ENCODE results near the gene GALNT7.
"Not testable (repeated sequence)": the region's sequence is repeated elsewhere in the genome, so short reads cannot be mapped to it uniquely, and the experiment has no call there.

The GALNT7 gene

DNA sequence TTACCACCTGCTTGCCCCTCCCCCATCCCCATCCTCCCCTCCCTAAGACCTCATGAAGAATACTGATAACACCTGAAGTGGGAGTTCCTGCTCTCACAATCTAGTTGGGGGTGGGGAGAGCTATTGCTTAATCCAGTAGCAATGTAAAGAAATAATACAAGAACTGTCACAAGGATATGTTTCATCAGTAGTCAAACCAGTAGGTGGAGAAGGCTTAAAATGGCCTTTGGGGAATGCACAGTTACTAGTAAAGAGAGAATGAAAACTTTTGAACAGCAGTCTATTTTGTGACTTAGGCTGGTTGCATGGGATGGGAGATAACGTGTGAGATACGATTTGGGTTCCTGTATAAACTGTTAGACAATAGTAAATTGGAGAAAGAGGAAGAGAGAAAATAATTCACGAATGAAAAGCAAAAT lies 6.0 kb downstream of the GALNT7 start:
- Mint-ChIP-seq H3K27ac (no peak overlapping the region), H3K36me3 (peaks cover 0 to 3% of the 10 kb centered on the region in 2 donors), H3K9me3 (no peaks in the 10 kb centered on the region), H3K27me3 (no peaks in the 10 kb centered on the region), H3K4me3 (no peak overlapping the region), H3K4me1 (peaks cover 47 to 75% of the 10 kb centered on the region in 2 donors)
- ATAC-seq (replicated peaks), result no peak
- no peak for DNase-seq

DNA sequence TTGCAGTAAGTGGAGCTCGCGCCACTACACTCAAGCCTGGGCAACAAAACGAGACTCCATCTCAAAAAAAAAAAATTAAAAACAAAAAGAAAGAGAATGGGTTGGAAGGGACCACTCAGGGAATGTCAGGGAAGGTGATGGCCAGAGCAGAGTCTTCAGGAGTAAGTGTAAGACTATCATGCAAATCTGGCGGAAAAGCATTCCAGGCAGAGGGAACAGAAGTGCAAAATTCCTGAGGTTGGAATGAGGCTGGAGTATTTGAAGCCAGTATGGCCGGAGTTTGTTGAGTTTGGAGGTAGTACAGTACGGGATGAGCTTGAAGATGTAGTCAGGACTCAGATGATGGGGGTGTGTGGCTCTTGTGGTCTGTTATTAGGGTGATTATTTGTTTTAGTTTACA lies 7.4 kb downstream of the GALNT7 start:
- DNase-seq (no peak), ATAC-seq (replicated peaks) (no peak)
- H3K4me3 Mint-ChIP-seq, result no peak overlapping the region
- H3K9me3 Mint-ChIP-seq, result no peaks in the 10 kb centered on the region
- H3K27ac Mint-ChIP-seq, result no peak overlapping the region
- peaks cover 0 to 3% of the 10 kb centered on the region in 2 donors for H3K36me3 Mint-ChIP-seq
- peaks cover 41 to 73% of the 10 kb centered on the region in 2 donors for H3K4me1 Mint-ChIP-seq
- no peaks in the 10 kb centered on the region for H3K27me3 Mint-ChIP-seq

DNA sequence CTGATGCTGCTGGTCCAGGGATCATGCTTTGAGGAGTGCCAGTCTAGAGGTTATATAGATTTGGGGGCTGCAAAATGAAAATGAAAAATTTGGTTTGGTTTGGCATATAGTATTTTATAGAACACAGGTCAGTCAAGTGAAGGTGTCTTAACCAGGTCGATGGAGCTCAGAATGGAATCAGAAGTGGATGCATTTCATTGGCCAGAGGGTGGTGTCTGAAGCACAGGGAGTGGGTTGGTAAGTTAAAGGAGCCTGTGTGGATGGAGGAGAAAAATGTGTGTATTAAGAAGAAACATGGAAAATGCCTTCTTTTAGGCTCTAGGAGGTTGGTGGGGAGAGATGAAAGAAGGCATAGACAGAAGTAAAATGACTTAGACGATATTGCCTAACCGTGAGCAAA lies 8.6 kb downstream of the GALNT7 start:
- peak overlapping the region; percentile 27 for H3K27ac Mint-ChIP-seq
- H3K27me3 Mint-ChIP-seq, result no peaks in the 10 kb centered on the region
- H3K9me3 Mint-ChIP-seq, result no peaks in the 10 kb centered on the region
- no peak for ATAC-seq (replicated peaks)
- peaks cover 0 to 3% of the 10 kb centered on the region in 2 donors for H3K36me3 Mint-ChIP-seq
- DNase-seq, result no peak
- no peak overlapping the region for H3K4me3 Mint-ChIP-seq
- H3K4me1 Mint-ChIP-seq, result peaks cover 34 to 61% of the 10 kb centered on the region in 2 donors

DNA sequence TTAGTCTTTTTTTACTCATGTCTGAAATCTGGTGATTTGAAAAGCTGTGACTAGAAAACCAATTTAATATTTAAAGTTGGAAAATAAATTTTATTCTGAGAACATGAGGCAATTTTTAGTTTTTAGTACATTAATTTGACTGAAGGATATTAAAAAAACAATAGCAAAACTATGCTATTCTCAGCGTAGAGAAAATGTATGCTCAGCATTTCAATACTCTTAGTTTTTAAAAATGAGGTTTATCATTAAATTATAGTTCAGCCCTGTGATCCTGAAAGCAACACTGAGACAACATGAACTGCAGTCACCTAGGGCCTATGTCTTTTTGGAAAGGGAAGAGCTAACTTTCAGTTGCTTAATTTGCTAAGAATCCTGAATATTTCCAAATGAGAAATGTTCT lies 9.5 kb downstream of the GALNT7 start:
- H3K4me3 Mint-ChIP-seq, result no peak overlapping the region
- H3K27me3 Mint-ChIP-seq, result no peaks in the 10 kb centered on the region
- ATAC-seq (replicated peaks) (no peak), DNase-seq (no peak)
- H3K27ac Mint-ChIP-seq, result no peak overlapping the region
- peaks cover 32 to 53% of the 10 kb centered on the region in 2 donors for H3K4me1 Mint-ChIP-seq
- peaks cover 0 to 3% of the 10 kb centered on the region in 2 donors for H3K36me3 Mint-ChIP-seq
- H3K9me3 Mint-ChIP-seq, result no peaks in the 10 kb centered on the region

DNA sequence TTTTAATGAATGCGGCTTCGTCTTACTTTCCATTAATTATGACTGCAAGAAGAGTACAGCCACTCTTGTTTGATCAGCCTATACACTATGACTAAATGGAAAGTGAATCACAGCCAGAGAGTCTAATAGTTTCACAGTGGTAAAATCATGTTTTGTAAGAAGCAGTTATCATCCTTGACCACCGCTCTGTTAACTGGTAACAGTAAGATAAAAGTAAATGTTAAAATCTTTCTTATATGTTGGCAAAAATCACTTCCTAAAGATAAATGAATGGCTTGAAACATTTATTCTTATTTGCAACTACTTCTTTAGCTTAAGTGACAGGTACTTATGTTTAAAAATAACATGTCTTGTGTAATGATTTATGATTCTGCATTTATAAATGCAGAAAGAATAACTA lies 13.2 kb downstream of the GALNT7 start:
- H3K9me3 Mint-ChIP-seq, result no peaks in the 10 kb centered on the region
- H3K4me3 Mint-ChIP-seq, result no peak overlapping the region
- ATAC-seq (replicated peaks), result peak in 1 of 2 donors; percentile 64
- peaks cover 2 to 6% of the 10 kb centered on the region in 2 donors for H3K36me3 Mint-ChIP-seq
- no peak overlapping the region for H3K27ac Mint-ChIP-seq
- peaks cover 25 to 42% of the 10 kb centered on the region in 2 donors for H3K4me1 Mint-ChIP-seq
- no peaks in the 10 kb centered on the region for H3K27me3 Mint-ChIP-seq
- no peak for DNase-seq

DNA sequence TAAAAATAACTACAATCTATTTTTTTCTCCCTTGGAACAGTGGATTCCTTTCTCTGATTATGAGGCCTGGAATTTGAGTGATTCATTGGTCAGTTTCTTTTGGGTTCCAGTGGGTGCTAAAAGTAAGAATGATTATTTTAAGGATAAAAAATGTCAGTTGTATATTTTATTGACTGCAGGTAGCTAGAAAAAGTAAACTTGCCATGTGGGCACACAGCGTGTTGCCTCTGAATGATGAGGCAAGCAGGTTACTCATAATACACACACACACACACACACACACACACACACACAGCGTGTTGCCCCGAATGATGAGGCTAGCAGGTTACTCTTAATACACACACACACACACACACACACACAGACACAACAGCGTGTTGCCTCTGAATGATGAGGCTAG lies 13.8 kb downstream of the GALNT7 start:
- Mint-ChIP-seq H3K36me3 (peaks cover 2 to 6% of the 10 kb centered on the region in 2 donors), H3K9me3 (no peaks in the 10 kb centered on the region), H3K4me3 (no peak overlapping the region), H3K27ac (no peak overlapping the region), H3K4me1 (peaks cover 20 to 36% of the 10 kb centered on the region in 2 donors), H3K27me3 (no peaks in the 10 kb centered on the region)
- no peak for DNase-seq
- no peak for ATAC-seq (replicated peaks)

DNA sequence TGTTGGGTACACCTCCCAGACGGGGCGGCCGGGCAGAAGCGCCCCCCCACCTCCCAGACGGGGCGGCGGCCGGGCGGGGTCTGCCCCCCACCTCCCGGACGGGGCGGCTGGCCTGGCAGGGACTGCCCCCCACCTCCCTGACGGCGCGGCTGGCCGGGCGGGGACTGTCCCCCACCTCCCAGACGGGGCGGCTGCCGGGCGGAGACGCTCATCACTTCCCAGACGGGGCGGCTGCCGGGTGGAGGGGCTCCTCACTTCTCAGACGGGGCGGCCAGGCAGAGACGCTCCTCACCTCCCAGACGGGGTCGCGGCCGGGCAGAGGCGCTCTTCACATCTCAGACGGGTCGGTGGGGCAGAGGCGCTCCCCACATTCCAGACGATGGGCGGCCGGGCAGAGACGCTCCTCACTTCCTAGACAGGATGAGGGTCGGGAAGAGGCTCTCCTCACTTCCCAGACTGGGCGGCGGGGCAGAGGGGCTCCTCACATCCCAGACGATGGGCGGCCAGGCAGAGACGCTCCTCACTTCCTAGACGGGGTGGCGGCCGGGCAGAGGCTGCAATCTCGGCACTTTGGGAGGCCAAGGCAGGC lies 15.1 kb downstream of the GALNT7 start:
- not testable (repeated sequence) for H3K27ac Mint-ChIP-seq; H3K27me3 Mint-ChIP-seq; ATAC-seq (replicated peaks); H3K9me3 Mint-ChIP-seq; H3K4me3 Mint-ChIP-seq; H3K36me3 Mint-ChIP-seq; DNase-seq
- H3K4me1 Mint-ChIP-seq, result peaks cover 19 to 43% of the 10 kb centered on the region in 2 donors

DNA sequence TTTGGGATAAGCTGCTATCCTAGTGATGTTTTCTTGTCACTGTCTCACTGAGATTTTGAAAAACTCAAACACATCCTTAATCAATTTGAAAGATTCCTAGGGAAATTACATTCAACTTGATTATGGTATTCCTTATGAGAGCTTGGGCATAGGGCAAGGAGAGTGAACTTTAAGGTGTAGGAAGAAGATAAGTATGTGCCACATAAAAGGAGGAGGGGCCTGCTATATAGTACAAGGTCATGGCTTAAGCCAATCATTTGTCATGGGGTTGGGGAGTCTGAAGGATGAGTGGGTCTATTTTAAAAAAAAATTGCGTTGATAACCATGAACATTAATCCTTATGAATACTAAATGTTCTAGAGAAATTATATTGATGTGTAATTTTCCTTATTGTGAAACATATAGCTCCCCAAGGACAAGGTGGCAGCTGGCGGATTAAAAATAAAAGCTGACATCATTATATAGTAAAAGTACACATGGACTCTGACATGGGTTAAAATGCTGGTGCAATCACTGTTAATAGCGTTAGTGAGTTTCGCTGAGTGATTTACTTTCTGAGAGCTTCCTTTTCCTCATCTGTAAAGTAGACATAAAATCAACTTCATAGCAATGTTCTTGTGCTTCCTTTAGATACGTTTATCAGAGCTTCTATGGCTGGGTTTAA lies 17.4 kb downstream of the GALNT7 start:
- Mint-ChIP-seq H3K27me3 (no peaks in the 10 kb centered on the region), H3K36me3 (peaks cover 6 to 11% of the 10 kb centered on the region in 2 donors), H3K27ac (no peak overlapping the region), H3K4me3 (peak overlapping the region in 1 of 2 donors; percentile 15), H3K4me1 (peaks cover 29 to 46% of the 10 kb centered on the region in 2 donors), H3K9me3 (peaks cover 0 to 3% of the 10 kb centered on the region in 2 donors)
- ATAC-seq (replicated peaks) (peak; percentile 46 to 65), DNase-seq (no peak)

DNA sequence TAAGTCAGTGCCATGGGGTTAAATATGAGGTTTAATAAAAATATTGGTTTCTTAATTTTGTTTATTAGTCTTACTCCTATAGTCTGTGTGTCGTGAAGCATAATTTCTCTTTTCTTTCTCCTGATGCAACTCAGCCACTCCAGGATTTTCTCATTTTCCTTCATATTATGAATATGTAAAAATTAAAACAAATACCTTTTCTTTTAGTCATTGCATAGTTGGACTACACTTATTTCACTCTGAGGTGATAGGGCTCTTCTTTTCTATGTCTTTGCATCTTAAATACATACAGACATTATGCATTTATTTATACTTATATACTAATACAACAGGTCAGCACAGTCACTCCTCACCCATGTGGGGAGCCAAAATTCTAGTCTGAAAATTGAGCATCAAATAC lies 19.1 kb downstream of the GALNT7 start:
- H3K36me3 Mint-ChIP-seq, result peaks cover 6 to 11% of the 10 kb centered on the region in 2 donors
- H3K4me3 Mint-ChIP-seq, result no peak overlapping the region
- H3K27me3 Mint-ChIP-seq, result no peaks in the 10 kb centered on the region
- peaks cover 0 to 3% of the 10 kb centered on the region in 2 donors for H3K9me3 Mint-ChIP-seq
- DNase-seq (no peak), ATAC-seq (replicated peaks) (peak in 1 of 2 donors; percentile 42)
- no peak overlapping the region for H3K27ac Mint-ChIP-seq
- H3K4me1 Mint-ChIP-seq, result peaks cover 39 to 63% of the 10 kb centered on the region in 2 donors

DNA sequence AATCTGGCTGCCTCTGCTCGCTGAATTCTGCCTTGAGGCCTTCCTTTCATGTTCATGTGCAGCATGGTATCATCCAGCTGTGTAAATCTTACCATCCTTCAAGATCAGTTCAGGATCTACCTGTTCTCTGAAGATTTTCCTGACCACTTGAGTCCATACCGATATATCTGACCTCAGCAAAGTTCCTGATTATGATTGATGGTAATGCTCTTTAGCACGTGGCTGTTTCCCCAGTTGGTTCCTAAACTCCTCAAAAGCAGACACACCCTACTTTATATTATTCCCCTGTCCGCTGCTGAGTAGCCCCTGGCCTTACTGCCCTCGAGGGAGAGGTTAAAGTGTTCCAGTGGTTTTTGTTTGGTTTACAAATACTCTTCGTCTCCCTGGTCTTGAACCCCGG lies 20.0 kb downstream of the GALNT7 start:
- Mint-ChIP-seq H3K27ac (peak overlapping the region; percentile 38), H3K27me3 (no peaks in the 10 kb centered on the region), H3K4me1 (peaks cover 40 to 67% of the 10 kb centered on the region in 2 donors), H3K4me3 (no peak overlapping the region), H3K9me3 (peaks cover 0 to 3% of the 10 kb centered on the region in 2 donors), H3K36me3 (peaks cover 6 to 11% of the 10 kb centered on the region in 2 donors)
- ATAC-seq (replicated peaks) (no peak), DNase-seq (no peak)

DNA sequence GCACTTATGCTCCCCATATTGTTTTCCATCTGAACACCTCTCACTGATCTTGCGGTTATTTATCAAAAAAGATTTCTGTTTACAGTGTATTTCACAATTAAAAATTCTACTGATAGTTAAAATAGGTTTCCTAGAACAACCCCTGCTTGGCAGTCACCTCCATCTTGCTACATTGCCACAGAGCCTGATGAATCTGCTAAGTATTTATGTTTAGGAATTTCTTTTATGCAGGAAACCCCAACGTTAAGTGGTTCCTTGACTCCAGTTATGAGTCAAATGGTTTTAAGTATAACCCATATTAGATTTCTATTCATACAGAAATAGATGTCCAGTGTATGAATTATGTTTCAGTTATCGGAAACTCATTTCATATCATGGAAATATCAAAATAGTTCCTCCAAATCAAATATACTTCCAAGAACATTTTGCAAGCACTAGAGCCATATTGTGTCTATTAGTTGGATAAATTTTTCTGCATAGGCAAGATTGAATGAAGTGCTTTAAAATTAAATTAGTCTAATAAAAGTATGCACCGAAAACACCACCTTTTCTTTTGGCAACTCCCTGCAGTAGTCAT lies 20.6 kb downstream of the GALNT7 start:
- Mint-ChIP-seq H3K27ac (no peak overlapping the region), H3K9me3 (peaks cover 0 to 3% of the 10 kb centered on the region in 2 donors), H3K27me3 (no peaks in the 10 kb centered on the region), H3K4me3 (no peak overlapping the region), H3K36me3 (peaks cover 4 to 7% of the 10 kb centered on the region in 2 donors), H3K4me1 (peaks cover 40 to 67% of the 10 kb centered on the region in 2 donors)
- no peak for DNase-seq
- no peak for ATAC-seq (replicated peaks)

DNA sequence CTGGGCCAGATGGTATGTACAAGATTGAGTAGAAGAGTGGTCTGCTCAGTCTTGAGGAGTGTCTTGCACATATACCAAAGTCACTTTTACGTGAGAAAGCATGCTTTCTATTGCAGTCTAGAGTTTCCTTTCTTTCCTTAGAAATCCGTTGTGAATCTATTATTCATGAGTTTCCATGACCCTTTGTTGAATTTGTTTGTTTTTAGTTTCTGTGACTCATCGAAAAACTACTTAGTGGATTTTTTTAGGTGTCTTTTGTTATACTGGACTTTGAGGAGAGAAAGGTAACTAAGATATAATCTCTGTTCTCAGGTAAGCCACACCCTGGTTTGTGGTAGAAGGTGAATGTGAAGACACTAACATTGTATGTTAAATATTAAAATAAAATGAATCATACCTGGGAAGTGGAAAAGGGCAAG lies 23.0 kb downstream of the GALNT7 start:
- Mint-ChIP-seq H3K4me1 (peaks cover 34 to 66% of the 10 kb centered on the region in 2 donors), H3K9me3 (peaks cover 0 to 3% of the 10 kb centered on the region in 2 donors), H3K4me3 (no peak overlapping the region), H3K27ac (no peak overlapping the region), H3K36me3 (peaks cover 4 to 5% of the 10 kb centered on the region in 2 donors), H3K27me3 (no peaks in the 10 kb centered on the region)
- no peak for DNase-seq
- ATAC-seq (replicated peaks), result no peak

DNA sequence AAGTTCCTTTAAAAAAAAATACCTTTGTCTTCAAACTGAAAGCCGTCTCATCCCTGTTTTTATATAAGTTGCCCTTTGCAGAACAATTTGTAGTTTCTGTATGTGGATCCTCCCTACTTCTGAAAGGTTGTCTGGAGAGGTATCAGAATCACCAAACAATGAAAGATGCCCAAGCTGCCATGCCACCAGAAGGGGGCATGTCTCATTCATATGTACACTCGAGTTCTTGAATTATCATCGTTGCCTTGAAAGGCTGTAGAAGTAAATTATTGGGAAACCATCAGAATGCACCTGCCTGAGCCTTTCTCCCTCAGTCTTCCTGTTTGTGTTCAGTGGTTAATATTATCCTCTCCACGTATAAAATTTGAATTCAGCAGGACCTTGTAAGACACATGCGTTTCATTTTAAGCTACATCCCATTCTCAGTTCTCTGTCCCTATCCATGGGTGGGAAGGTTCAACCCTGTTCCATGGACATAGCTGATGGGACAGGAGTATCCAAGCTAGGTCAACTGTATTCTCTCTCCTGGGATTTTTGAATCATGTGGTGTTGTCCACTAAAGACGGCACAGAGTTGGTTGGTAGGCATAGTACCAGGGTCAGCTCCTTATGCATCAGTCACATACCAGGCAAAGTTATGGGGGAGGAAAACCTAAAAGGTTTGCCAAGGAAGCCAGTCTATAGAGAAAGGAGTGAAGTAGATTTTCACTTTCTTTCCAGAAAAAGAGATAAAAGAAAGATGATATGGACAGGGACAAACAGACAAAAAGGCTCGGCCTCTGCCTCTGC lies 24.0 kb downstream of the GALNT7 start:
- ATAC-seq (replicated peaks), result peak; percentile 30 to 43
- Mint-ChIP-seq H3K36me3 (peaks cover 4 to 5% of the 10 kb centered on the region in 2 donors), H3K4me3 (no peak overlapping the region), H3K4me1 (peaks cover 34 to 69% of the 10 kb centered on the region in 2 donors), H3K27ac (no peak overlapping the region), H3K9me3 (peaks cover 0 to 3% of the 10 kb centered on the region in 2 donors), H3K27me3 (no peaks in the 10 kb centered on the region)
- DNase-seq, result no peak

DNA sequence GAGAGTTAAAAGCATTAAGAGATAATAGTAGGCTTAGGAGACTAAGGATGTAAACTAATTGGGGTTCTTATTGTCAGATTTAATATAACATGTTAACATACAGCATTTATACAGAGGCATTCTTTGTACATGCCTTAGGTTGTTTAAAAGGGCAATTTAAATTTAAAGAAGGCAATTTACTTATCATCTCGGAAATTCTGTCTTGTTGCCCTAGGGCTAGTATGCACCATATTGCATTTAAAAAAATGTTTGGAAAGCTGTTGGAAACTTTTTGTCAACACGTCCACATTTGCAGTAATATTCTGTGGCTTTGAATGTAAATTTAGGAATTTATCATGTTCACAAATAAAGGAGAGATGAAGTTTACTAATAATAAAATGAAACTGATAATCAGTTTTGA lies 25.5 kb downstream of the GALNT7 start:
- Mint-ChIP-seq H3K4me3 (no peak overlapping the region), H3K36me3 (no peaks in the 10 kb centered on the region), H3K27me3 (no peaks in the 10 kb centered on the region), H3K9me3 (peaks cover 0 to 3% of the 10 kb centered on the region in 2 donors), H3K4me1 (peaks cover 29 to 62% of the 10 kb centered on the region in 2 donors), H3K27ac (no peak overlapping the region)
- DNase-seq (no peak), ATAC-seq (replicated peaks) (no peak)

All from stimulated activated naive B cell treated with anti-CD40 and anti-IgM and Interleukin-4, amounts not matched to agents 10 μg/mL and 1 μg/mL and 100 μg/mL, for 72 hours (primary cell).